HEK293 (cell line): ENCODE results near the gene DRC7.
"Not testable (repeated sequence)": the region's sequence is repeated elsewhere in the genome, so short reads cannot be mapped to it uniquely, and the experiment has no call there.

Source experiments
- CTCF ChIA-PET: fragments of 350-600 bp; formaldehyde crosslinking; extraction: SDS; loops from one replicate; lab custom pipeline; 2021; ENCODE audit warnings: antibody characterized with exemption; lab: Yijun Ruan, JAX
- POLR2A ChIA-PET: fragments of 300-600 bp; formaldehyde crosslinking; extraction: SDS; loops from one replicate; lab custom pipeline; 2020; ENCODE audit warnings: antibody characterized with exemption, inconsistent platforms; lab: Yijun Ruan, JAX
- H3K27ac ChIP-seq: fragments of 200-500 bp; sonication (Bioruptor generic); 2 replicates; pipeline ENCODE4 v1.5.1; 2014; ENCODE audit warnings: low read depth, low read length, control low read depth, inconsistent platforms; ENCODE audit errors: extremely low read depth
- H3K36me3 ChIP-seq, 2 experiments: fragments of 200-500 bp in 1 of 2; sonication (Bioruptor generic) in 1 of 2; 1 replicate in 1 of 2; 2 replicates in 1 of 2; pipeline ENCODE4 v1.5.1; 2014 to 2017; ENCODE audit warnings: inconsistent platforms in 2 of 2, low read length in 2 of 2; ENCODE audit not compliant: control insufficient read depth in 2 of 2, insufficient read depth in 1 of 2
- H3K4me1 ChIP-seq: fragments of 200-500 bp; sonication (Bioruptor generic); 2 replicates; pipeline ENCODE4 v1.5.1; 2014; ENCODE audit warnings: mild to moderate bottlenecking, low read length, inconsistent platforms; ENCODE audit not compliant: control insufficient read depth, insufficient read depth
- H3K4me3 ChIP-seq: 2 replicates; pipeline ENCODE4 v1.5.1; 2011; ENCODE audit warnings: low read depth, mild to moderate bottlenecking, control low read depth, low read length, moderate library complexity
- H3K9me3 ChIP-seq: fragments of 200-500 bp; sonication (Bioruptor generic); 2 replicates; pipeline ENCODE4 v1.5.1; 2014; ENCODE audit warnings: low read depth, low read length, inconsistent platforms; ENCODE audit not compliant: control insufficient read depth, insufficient read depth
- EGR2 ChIP-seq: fragments of 450-650 bp; formaldehyde crosslinking; IDR thresholded peaks from 2 replicates; pipeline ENCODE4 v1.5.1; 2016; ENCODE audit warnings: low read depth, missing biosample characterization, missing genetic modification characterization
- GLI4 ChIP-seq: fragments of 450-650 bp; formaldehyde crosslinking; IDR thresholded peaks from 2 replicates; pipeline ENCODE4 v1.5.1; 2016; ENCODE audit warnings: missing biosample characterization, missing genetic modification characterization
- HOXC10 ChIP-seq: sonication (generic); formaldehyde crosslinking; IDR thresholded peaks from 2 replicates; pipeline ENCODE4 v1.8.1; 2023; ENCODE audit warnings: mild to moderate bottlenecking, missing genetic modification reagents
- KLF8 ChIP-seq: fragments of 450-650 bp; formaldehyde crosslinking; IDR thresholded peaks from 2 replicates; pipeline ENCODE4 v1.5.1; 2016; ENCODE audit warnings: missing biosample characterization, missing genetic modification characterization
- OVOL3 ChIP-seq: fragments of 450-650 bp; formaldehyde crosslinking; IDR thresholded peaks from 2 replicates; pipeline ENCODE4 v1.5.1; 2016; ENCODE audit warnings: missing biosample characterization, missing genetic modification characterization
- RBAK ChIP-seq: fragments of 450-650 bp; formaldehyde crosslinking; IDR thresholded peaks from 2 replicates; pipeline ENCODE4 v1.5.1; 2016; ENCODE audit warnings: missing biosample characterization, missing genetic modification characterization
- TRIM28 ChIP-seq: IDR thresholded peaks from 2 replicates; pipeline ENCODE4 v1.6.1; 2011; ENCODE audit warnings: low read length, control low read depth, borderline replicate concordance
- YY1 ChIP-seq: fragments of 450-650 bp; formaldehyde crosslinking; IDR thresholded peaks from 2 replicates; pipeline ENCODE4 v1.5.1; 2018; ENCODE audit warnings: missing biosample characterization, missing genetic modification characterization
- ZBTB17 ChIP-seq: fragments of 450-650 bp; formaldehyde crosslinking; IDR thresholded peaks from 2 replicates; pipeline ENCODE4 v1.5.1; 2016; ENCODE audit warnings: missing biosample characterization, missing genetic modification characterization
- ZBTB7A ChIP-seq: fragments of 450-650 bp; formaldehyde crosslinking; IDR thresholded peaks from 2 replicates; pipeline ENCODE4 v1.5.1; 2016; ENCODE audit warnings: low read depth, missing biosample characterization, missing genetic modification characterization
- ZEB2 ChIP-seq: fragments of 450-650 bp; formaldehyde crosslinking; IDR thresholded peaks from 2 replicates; pipeline ENCODE4 v1.5.1; 2016; ENCODE audit warnings: missing biosample characterization, missing genetic modification characterization
- ZFHX2 ChIP-seq: fragments of 450-650 bp; formaldehyde crosslinking; conservative IDR thresholded peaks from 2 replicates; pipeline ENCODE4 v1.5.1; 2016; ENCODE audit warnings: missing biosample characterization, missing genetic modification characterization
- ZNF121 ChIP-seq: fragments of 450-650 bp; formaldehyde crosslinking; IDR thresholded peaks from 2 replicates; pipeline ENCODE4 v1.5.1; 2016; ENCODE audit warnings: missing biosample characterization, missing genetic modification characterization
- ZNF248 ChIP-seq: fragments of 450-650 bp; formaldehyde crosslinking; IDR thresholded peaks from 2 replicates; pipeline ENCODE4 v1.5.1; 2017; ENCODE audit warnings: missing biosample characterization, missing genetic modification characterization
- ZNF274 ChIP-seq, 2 experiments: fragments of 200-500 bp in 1 of 2; fragments of 450-650 bp in 1 of 2; sonication (Bioruptor generic) in 1 of 2; formaldehyde crosslinking in 1 of 2; IDR thresholded peaks; 2 replicates each; pipeline versions ENCODE4 v1.5.1 to v1.6.1; 2014 to 2016; ENCODE audit warnings: borderline replicate concordance in 1 of 2, inconsistent platforms in 1 of 2, low read length in 1 of 2, missing biosample characterization in 1 of 2, missing genetic modification characterization in 1 of 2
- ZNF302 ChIP-seq: fragments of 450-650 bp; formaldehyde crosslinking; IDR thresholded peaks from 2 replicates; pipeline ENCODE4 v1.5.1; 2016; ENCODE audit warnings: missing biosample characterization, missing genetic modification characterization, low read depth
- ZNF37A ChIP-seq: fragments of 450-650 bp; IDR thresholded peaks from 2 replicates; pipeline ENCODE4 v1.5.1; 2018; ENCODE audit warnings: missing biosample characterization, missing genetic modification characterization
- ZNF416 ChIP-seq: fragments of 450-650 bp; formaldehyde crosslinking; IDR thresholded peaks from 2 replicates; pipeline ENCODE4 v1.5.1; 2016; ENCODE audit warnings: missing biosample characterization, missing genetic modification characterization
- ZNF426 ChIP-seq: fragments of 450-650 bp; formaldehyde crosslinking; IDR thresholded peaks from 2 replicates; pipeline ENCODE4 v1.5.1; 2017; ENCODE audit warnings: missing biosample characterization, missing genetic modification characterization, mild to moderate bottlenecking, inconsistent platforms, moderate library complexity
- ZNF560 ChIP-seq: fragments of 450-650 bp; formaldehyde crosslinking; IDR thresholded peaks from 2 replicates; pipeline ENCODE4 v1.5.1; 2017; ENCODE audit warnings: missing biosample characterization, missing genetic modification characterization, borderline replicate concordance
- ZNF571 ChIP-seq: fragments of 450-650 bp; formaldehyde crosslinking; IDR thresholded peaks from 2 replicates; pipeline ENCODE4 v1.5.0; 2017; ENCODE audit warnings: missing biosample characterization, missing genetic modification characterization
- ZNF624 ChIP-seq: fragments of 450-650 bp; formaldehyde crosslinking; IDR thresholded peaks from 2 replicates; pipeline ENCODE4 v1.5.1; 2017; ENCODE audit warnings: missing biosample characterization, missing genetic modification characterization
- ZNF626 ChIP-seq: fragments of 450-650 bp; sonication (Bioruptor Pico); formaldehyde crosslinking; IDR thresholded peaks from 2 replicates; pipeline ENCODE4 v1.5.1; 2018; ENCODE audit warnings: missing biosample characterization, missing genetic modification characterization, inconsistent platforms
- ZNF707 ChIP-seq: fragments of 450-650 bp; formaldehyde crosslinking; IDR thresholded peaks from 2 replicates; pipeline ENCODE4 v1.5.1; 2016; ENCODE audit warnings: missing biosample characterization, missing genetic modification characterization
- ZNF776 ChIP-seq: fragments of 450-650 bp; formaldehyde crosslinking; IDR thresholded peaks from 2 replicates; pipeline ENCODE4 v1.5.0; 2017; ENCODE audit warnings: missing biosample characterization, missing genetic modification characterization, borderline replicate concordance
- TF ChIP-seq, protein P1 (sequence below): fragments of 450-650 bp; formaldehyde crosslinking; IDR thresholded peaks from 2 replicates; pipeline ENCODE4 v1.5.1; 2016; ENCODE audit warnings: missing biosample characterization, missing genetic modification characterization
- TF ChIP-seq, protein P2 (sequence below): fragments of 450-650 bp; formaldehyde crosslinking; IDR thresholded peaks from 2 replicates; pipeline ENCODE4 v1.5.1; 2017; ENCODE audit warnings: missing biosample characterization, missing genetic modification characterization
- TF ChIP-seq, protein P3 (sequence below): fragments of 450-650 bp; formaldehyde crosslinking; IDR thresholded peaks from 2 replicates; pipeline ENCODE4 v1.5.1; 2016; ENCODE audit warnings: missing biosample characterization, missing genetic modification characterization
- TF ChIP-seq, protein P4 (sequence below): fragments of 450-650 bp; formaldehyde crosslinking; IDR thresholded peaks from 2 replicates; pipeline ENCODE4 v1.5.1; 2016; ENCODE audit warnings: missing biosample characterization, missing genetic modification characterization
- TF ChIP-seq, protein P5 (sequence below): sonication (generic); formaldehyde crosslinking; IDR thresholded peaks from 2 replicates; pipeline ENCODE4 v1.8.1; 2022; ENCODE audit warnings: mild to moderate bottlenecking, moderate library complexity, missing genetic modification reagents

The DRC7 gene

DNA sequence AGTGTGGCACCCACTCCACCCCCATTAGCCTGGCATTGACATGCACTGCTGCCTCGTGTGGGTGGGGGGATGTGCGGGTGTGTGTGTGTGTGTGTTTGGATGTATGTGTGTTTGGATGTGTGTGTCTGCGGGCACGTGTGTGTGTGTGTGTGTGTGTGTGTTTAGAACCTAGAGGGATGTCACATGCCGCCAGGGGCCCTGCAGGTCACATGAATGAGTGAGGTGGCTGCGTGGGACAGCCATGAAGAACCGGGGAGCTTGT is 50.0 kb downstream of the DRC7 start:
- no peak overlapping the region for H3K4me3 ChIP-seq
- TF ChIP-seq, protein P1, sequence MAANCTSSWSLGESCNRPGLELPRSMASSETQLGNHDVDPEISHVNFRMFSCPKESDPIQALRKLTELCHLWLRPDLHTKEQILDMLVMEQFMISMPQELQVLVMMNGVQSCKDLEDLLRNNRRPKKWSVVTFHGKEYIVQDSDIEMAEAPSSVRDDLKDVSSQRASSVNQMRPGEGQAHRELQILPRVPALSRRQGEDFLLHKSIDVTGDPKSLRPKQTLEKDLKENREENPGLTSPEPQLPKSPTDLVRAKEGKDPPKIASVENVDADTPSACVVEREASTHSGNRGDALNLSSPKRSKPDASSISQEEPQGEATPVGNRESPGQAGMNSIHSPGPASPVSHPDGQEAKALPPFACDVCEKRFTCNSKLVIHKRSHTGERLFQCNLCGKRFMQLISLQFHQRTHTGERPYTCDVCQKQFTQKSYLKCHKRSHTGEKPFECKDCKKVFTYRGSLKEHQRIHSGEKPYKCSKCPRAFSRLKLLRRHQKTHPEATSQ: no peak
- TF ChIP-seq ZNF248 (tag by site-specific recombination): no peak
- no peak for TF ChIP-seq ZNF624 (tag by site-specific recombination)
- TF ChIP-seq ZNF776: no peak
- no peak for TF ChIP-seq ZNF560 (tag by site-specific recombination)
- TF ChIP-seq ZBTB17 (tag by site-specific recombination): no peak
- no peak for TF ChIP-seq ZNF121
- TF ChIP-seq ZNF274 (IDR thresholded peaks at IDR 0.05; ENCODE audit: low read length): no peak
- TF ChIP-seq ZNF274 (tag by site-specific recombination; IDR thresholded peaks at IDR 0.05; ENCODE audit: borderline replicate concordance): no peak
- TF ChIP-seq ZNF37A (tag by site-specific recombination): no peak
- TF ChIP-seq, protein P2, sequence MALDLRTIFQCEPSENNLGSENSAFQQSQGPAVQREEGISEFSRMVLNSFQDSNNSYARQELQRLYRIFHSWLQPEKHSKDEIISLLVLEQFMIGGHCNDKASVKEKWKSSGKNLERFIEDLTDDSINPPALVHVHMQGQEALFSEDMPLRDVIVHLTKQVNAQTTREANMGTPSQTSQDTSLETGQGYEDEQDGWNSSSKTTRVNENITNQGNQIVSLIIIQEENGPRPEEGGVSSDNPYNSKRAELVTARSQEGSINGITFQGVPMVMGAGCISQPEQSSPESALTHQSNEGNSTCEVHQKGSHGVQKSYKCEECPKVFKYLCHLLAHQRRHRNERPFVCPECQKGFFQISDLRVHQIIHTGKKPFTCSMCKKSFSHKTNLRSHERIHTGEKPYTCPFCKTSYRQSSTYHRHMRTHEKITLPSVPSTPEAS (tag by site-specific recombination): peak; percentile 80
- TF ChIP-seq ZNF302: no peak
- no peak for TF ChIP-seq KLF8
- TF ChIP-seq ZNF707 (tag by site-specific recombination): no peak
- no peak for TF ChIP-seq GLI4 (tag by site-specific recombination)
- no peak for TF ChIP-seq ZNF426 (tag by site-specific recombination)
- TF ChIP-seq EGR2 (tag by site-specific recombination): peak; percentile 81
- TF ChIP-seq ZNF626 (tag by site-specific recombination): no peak
- TF ChIP-seq ZFHX2: peak; percentile 87
- no peak for TF ChIP-seq RBAK
- H3K9me3 ChIP-seq: no peaks in the 10 kb centered on the region
- POLR2A ChIA-PET: no interaction called here
- H3K4me1 ChIP-seq: no peaks in the 10 kb centered on the region
- no peak overlapping the region for H3K27ac ChIP-seq
- CTCF ChIA-PET: interaction anchor here (0.8 kb wide), 1 partner anchor 63 kb away, joined by 3 read pairs; no protein-coding TSS in a partner anchor
- H3K36me3 ChIP-seq: peaks cover 0 to 65% of the 10 kb centered on the region in 2 experiments; a peak in 2 of 3 replicates

DNA sequence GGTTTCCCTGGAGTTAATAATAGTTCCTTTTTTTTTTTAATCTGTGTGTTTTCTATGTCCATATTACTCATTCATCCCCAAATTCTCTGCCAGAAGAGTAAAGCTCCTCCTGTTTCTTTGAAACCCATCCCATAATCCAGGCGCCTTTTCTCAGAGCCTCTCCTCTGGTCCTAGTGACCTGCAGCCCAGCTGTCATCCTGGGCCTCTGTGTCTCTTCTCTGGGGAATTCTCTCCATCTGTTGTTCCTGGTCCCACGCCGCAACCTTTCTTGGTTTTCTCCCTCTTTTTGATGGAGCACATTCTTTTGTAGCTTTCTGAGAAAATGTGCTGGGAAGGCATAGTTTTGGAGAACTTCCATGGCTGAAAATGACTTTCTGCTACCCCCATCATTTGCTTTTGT is 51.2 kb downstream of the DRC7 start:
- Histone ChIP-seq H3K9me3 (no peaks in the 10 kb centered on the region), H3K27ac (no peak overlapping the region), H3K36me3 (peaks cover 0 to 66% of the 10 kb centered on the region in 2 experiments; a peak in 2 of 3 replicates), H3K4me3 (no peak overlapping the region), H3K4me1 (no peaks in the 10 kb centered on the region)
- TF ChIP-seq ZNF121: no peak
- no peak for TF ChIP-seq ZEB2 (tag by site-specific recombination)
- TF ChIP-seq ZNF571 (tag by site-specific recombination): no peak
- TF ChIP-seq ZNF416: no peak
- TF ChIP-seq, protein P3, sequence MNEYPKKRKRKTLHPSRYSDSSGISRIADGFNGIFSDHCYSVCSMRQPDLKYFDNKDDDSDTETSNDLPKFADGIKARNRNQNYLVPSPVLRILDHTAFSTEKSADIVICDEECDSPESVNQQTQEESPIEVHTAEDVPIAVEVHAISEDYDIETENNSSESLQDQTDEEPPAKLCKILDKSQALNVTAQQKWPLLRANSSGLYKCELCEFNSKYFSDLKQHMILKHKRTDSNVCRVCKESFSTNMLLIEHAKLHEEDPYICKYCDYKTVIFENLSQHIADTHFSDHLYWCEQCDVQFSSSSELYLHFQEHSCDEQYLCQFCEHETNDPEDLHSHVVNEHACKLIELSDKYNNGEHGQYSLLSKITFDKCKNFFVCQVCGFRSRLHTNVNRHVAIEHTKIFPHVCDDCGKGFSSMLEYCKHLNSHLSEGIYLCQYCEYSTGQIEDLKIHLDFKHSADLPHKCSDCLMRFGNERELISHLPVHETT (tag by site-specific recombination): no peak
- no peak for TF ChIP-seq ZBTB7A (tag by site-specific recombination)
- TF ChIP-seq OVOL3 (tag by site-specific recombination): no peak
- no peak for TF ChIP-seq HOXC10 (CRISPR knock-in tag)
- no peak for TF ChIP-seq YY1
- TF ChIP-seq TRIM28: no peak
- TF ChIP-seq ZNF426 (tag by site-specific recombination): no peak
- TF ChIP-seq, protein P4, sequence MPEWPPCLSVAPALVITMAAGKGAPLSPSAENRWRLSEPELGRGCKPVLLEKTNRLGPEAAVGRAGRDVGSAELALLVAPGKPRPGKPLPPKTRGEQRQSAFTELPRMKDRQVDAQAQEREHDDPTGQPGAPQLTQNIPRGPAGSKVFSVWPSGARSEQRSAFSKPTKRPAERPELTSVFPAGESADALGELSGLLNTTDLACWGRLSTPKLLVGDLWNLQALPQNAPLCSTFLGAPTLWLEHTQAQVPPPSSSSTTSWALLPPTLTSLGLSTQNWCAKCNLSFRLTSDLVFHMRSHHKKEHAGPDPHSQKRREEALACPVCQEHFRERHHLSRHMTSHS (tag by site-specific recombination): no peak
- TF ChIP-seq, protein P5, sequence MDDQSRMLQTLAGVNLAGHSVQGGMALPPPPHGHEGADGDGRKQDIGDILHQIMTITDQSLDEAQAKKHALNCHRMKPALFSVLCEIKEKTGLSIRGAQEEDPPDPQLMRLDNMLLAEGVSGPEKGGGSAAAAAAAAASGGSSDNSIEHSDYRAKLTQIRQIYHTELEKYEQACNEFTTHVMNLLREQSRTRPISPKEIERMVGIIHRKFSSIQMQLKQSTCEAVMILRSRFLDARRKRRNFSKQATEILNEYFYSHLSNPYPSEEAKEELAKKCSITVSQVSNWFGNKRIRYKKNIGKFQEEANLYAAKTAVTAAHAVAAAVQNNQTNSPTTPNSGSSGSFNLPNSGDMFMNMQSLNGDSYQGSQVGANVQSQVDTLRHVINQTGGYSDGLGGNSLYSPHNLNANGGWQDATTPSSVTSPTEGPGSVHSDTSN (CRISPR knock-in tag): no peak
- ChIA-PET CTCF (interaction anchor here (0.6 to 1.5 kb wide), 4 partner anchors 11 to 200 kb away, joined by 3 to 4 read pairs (median 4); no protein-coding TSS in a partner anchor), POLR2A (no interaction called here)

DNA sequence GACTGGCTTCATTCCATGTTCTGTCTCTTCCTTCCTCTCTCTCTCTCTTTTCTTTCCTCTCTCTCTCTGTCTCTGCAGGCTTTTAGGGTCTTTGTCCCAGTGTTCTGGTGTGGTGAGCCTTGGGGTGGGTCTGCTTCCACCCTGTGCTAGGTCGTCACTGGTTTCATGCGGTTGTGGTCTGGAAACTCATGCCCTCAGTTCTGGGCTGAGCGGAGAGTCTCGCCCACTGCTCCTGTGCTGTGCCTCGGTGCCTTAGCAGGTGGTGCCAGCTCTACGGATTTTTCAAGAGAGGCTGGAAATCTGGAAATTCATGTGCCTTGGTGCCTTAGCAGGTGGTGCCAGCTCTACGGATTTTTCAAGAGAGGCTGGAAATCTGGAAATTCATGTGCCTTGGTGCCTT is 51.7 kb downstream of the DRC7 start:
- CTCF ChIA-PET: interaction anchor here (0.6 to 1.5 kb wide), 3 partner anchors 11 to 525 kb away, joined by 3 to 4 read pairs (median 3); no protein-coding TSS in a partner anchor

More for the DNA sequence above, 51.7 kb downstream of the DRC7 start:
- peaks cover 0 to 68% of the 10 kb centered on the region in 2 experiments; a peak in 2 of 3 replicates for H3K36me3 ChIP-seq
- H3K9me3 ChIP-seq, H3K27ac ChIP-seq, H3K4me3 ChIP-seq, POLR2A ChIA-PET, H3K4me1 ChIP-seq: not testable (repeated sequence)
